SK-N-SH (cell line): ENCODE data around the gene CKAP2. TPM values are rescaled to one million over a fixed set of nuclear protein-coding genes. Genes with fewer than 3 reads are reported as not detected.
A peak's percentile ranks its signal among the peaks of the same experiment; 100 is the strongest.

ENCODE experiments used
- CTCF ChIA-PET: fragments of 300-600, 350-600 bp; formaldehyde crosslinking; extraction: SDS; loops from one replicate; lab custom pipeline; 2021; lab: Yijun Ruan, JAX
- POLR2A ChIA-PET: fragments of 350-600 bp; sonication (Branson Sonifier 250); formaldehyde crosslinking; extraction: SDS; loops from one replicate; lab custom pipeline; 2020; ENCODE audit warnings: antibody characterized with exemption, inconsistent platforms; lab: Yijun Ruan, JAX
- DNase-seq: peaks from one replicate; pipeline ENCODE4 v3.0.0; 2012
- H2AFZ ChIP-seq: fragments of 200-600 bp; sonication (generic); 2 replicates; pipeline ENCODE4 v1.8.1; 2016; ENCODE audit warnings: antibody characterized with exemption, mild to moderate bottlenecking, low read depth
- H3F3A ChIP-seq: fragments of 200-600 bp; sonication (generic); replicated peaks from 2 replicates; pipeline ENCODE3; 2016; ENCODE audit warnings: antibody characterized with exemption, mild to moderate bottlenecking; ENCODE audit not compliant: insufficient read depth
- H3K27ac ChIP-seq, 2 experiments: fragments of 200-500 bp in 1 of 2; fragments of 200-600 bp in 1 of 2; sonication (Bioruptor generic) in 1 of 2; sonication (generic), shearing (Covaris generic) in 1 of 2; 2 replicates each; pipeline versions ENCODE4 v1.5.1 to v1.6.1; 2014 to 2016; ENCODE audit warnings: low read depth in 2 of 2, inconsistent platforms in 1 of 2, low read length in 1 of 2, mild to moderate bottlenecking in 1 of 2, mixed read lengths in 1 of 2
- H3K27me3 ChIP-seq: fragments of 200-600 bp; sonication (generic), shearing (Covaris generic); 2 replicates; pipeline ENCODE4 v1.6.1; 2016; ENCODE audit warnings: mixed run types; ENCODE audit not compliant: insufficient read depth
- H3K36me3 ChIP-seq, 2 experiments: fragments of 200-500 bp in 1 of 2; fragments of 200-600 bp in 1 of 2; sonication (Bioruptor generic) in 1 of 2; sonication (generic) in 1 of 2; replicated peaks in 1 of 2; 2 replicates each; pipeline versions ENCODE3 to v1.5.1; 2014 to 2016; ENCODE audit warnings: low read length in 1 of 2, mild to moderate bottlenecking in 1 of 2; ENCODE audit not compliant: insufficient read depth in 2 of 2, control insufficient read depth in 1 of 2
- H3K4me1 ChIP-seq, 2 experiments: fragments of 200-500 bp in 1 of 2; fragments of 200-600 bp in 1 of 2; sonication (Bioruptor generic) in 1 of 2; sonication (generic), shearing (Covaris generic) in 1 of 2; 2 replicates each; pipeline versions ENCODE4 v1.5.1 to v1.6.1; 2014 to 2016; ENCODE audit warnings: low read depth in 1 of 2, low read length in 1 of 2, mixed run types in 1 of 2; ENCODE audit not compliant: insufficient read depth in 2 of 2, control insufficient read depth in 1 of 2
- H3K4me2 ChIP-seq: fragments of 200-600 bp; sonication (generic), shearing (Covaris generic); 2 replicates; pipeline ENCODE4 v1.6.1; 2017; ENCODE audit warnings: mixed run types
- H3K4me3 ChIP-seq, 2 experiments: fragments of 200-500 bp in 1 of 2; fragments of 200-600 bp in 1 of 2; sonication (Bioruptor generic) in 1 of 2; sonication (generic), shearing (Covaris generic) in 1 of 2; 2 replicates each; pipeline versions ENCODE4 v1.5.1 to v1.8.1; 2014 to 2016; ENCODE audit warnings: low read depth in 2 of 2, inconsistent platforms in 1 of 2, low read length in 1 of 2, mild to moderate bottlenecking in 1 of 2, mixed read lengths in 1 of 2, moderate library complexity in 1 of 2
- H3K79me2 ChIP-seq: fragments of 200-600 bp; sonication (generic); 2 replicates; pipeline ENCODE4 v1.8.1; 2017; ENCODE audit warnings: mild to moderate bottlenecking; ENCODE audit not compliant: insufficient read depth
- H3K9ac ChIP-seq: fragments of 200-600 bp; sonication (generic); 2 replicates; pipeline ENCODE4 v1.6.1; 2017; ENCODE audit warnings: mixed run types
- H3K9me2 ChIP-seq: fragments of 200-600 bp; sonication (generic); 2 replicates; pipeline ENCODE4 v1.6.1; 2017; ENCODE audit warnings: mixed run types
- H3K9me3 ChIP-seq: fragments of 200-600 bp; sonication (generic); 2 replicates; pipeline ENCODE4 v1.6.1; 2017; ENCODE audit warnings: mixed run types, mild to moderate bottlenecking, moderate library complexity
- H4K20me1 ChIP-seq: fragments of 200-600 bp; sonication (generic); 2 replicates; pipeline ENCODE4 v1.6.1; 2017; ENCODE audit warnings: mild to moderate bottlenecking, mixed run types; ENCODE audit not compliant: insufficient read depth
- CTCF ChIP-seq: fragments of 200-600 bp; sonication (generic); IDR thresholded peaks from 2 replicates; pipeline ENCODE4 v1.6.1; 2017; ENCODE audit warnings: antibody characterized with exemption, mild to moderate bottlenecking, moderate library complexity
- EP300 ChIP-seq, 2 experiments: IDR thresholded peaks; 2 replicates each; pipeline versions ENCODE4 v1.4.0 to v1.6.1; 2012; ENCODE audit warnings: borderline replicate concordance in 1 of 2, low read depth in 1 of 2, low read length in 1 of 2
- FOSL2 ChIP-seq: IDR thresholded peaks from 2 replicates; pipeline ENCODE4 v1.4.0; 2012; ENCODE audit warnings: low read depth, mild to moderate bottlenecking, moderate library complexity, borderline replicate concordance
- FOXJ3 ChIP-seq: sonication (generic); formaldehyde crosslinking; IDR thresholded peaks from 2 replicates; pipeline ENCODE4 v1.5.1; 2020; ENCODE audit warnings: mild to moderate bottlenecking, missing genetic modification reagents
- FOXM1 ChIP-seq: IDR thresholded peaks from 2 replicates; pipeline ENCODE4 v1.4.0; 2012; ENCODE audit warnings: low read depth, mild to moderate bottlenecking
- JUND ChIP-seq: IDR thresholded peaks from 2 replicates; pipeline ENCODE4 v1.4.0; 2012
- MAX ChIP-seq: IDR thresholded peaks from 2 replicates; pipeline ENCODE4 v1.4.0; 2012; ENCODE audit warnings: low read depth
- MXI1 ChIP-seq: IDR thresholded peaks from 2 replicates; pipeline ENCODE4 v1.6.1; 2012; ENCODE audit warnings: mild to moderate bottlenecking, low read depth, low read length, improper control_type of control experiment
- NFIC ChIP-seq: IDR thresholded peaks from 2 replicates; pipeline ENCODE4 v1.4.0; 2012; ENCODE audit warnings: borderline replicate concordance
- NRF1 ChIP-seq: IDR thresholded peaks from 2 replicates; pipeline ENCODE4 v1.6.1; 2012; ENCODE audit warnings: low read depth, mild to moderate bottlenecking, low read length
- PBX3 ChIP-seq: IDR thresholded peaks from 2 replicates; pipeline ENCODE4; 2012
- POLR2AphosphoS5 ChIP-seq: IDR thresholded peaks from 2 replicates; pipeline ENCODE4 v1.6.1; 2012; ENCODE audit warnings: low read depth, low read length
- RAD21 ChIP-seq: IDR thresholded peaks from 2 replicates; pipeline ENCODE4 v1.6.1; 2012; ENCODE audit warnings: mild to moderate bottlenecking, low read length
- REST ChIP-seq: IDR thresholded peaks from 2 replicates; pipeline ENCODE4 v1.6.1; 2012; ENCODE audit warnings: mild to moderate bottlenecking, low read depth, low read length, moderate library complexity
- RFX5 ChIP-seq: IDR thresholded peaks from 2 replicates; pipeline ENCODE4 v1.6.1; 2012; ENCODE audit warnings: mild to moderate bottlenecking, improper control_type of control experiment, low read length
- RXRA ChIP-seq: IDR thresholded peaks from 2 replicates; pipeline ENCODE4 v1.4.0; 2012; ENCODE audit warnings: low read depth, mild to moderate bottlenecking, borderline replicate concordance
- TAF1 ChIP-seq: IDR thresholded peaks from 2 replicates; pipeline ENCODE4 v1.6.1; 2012; ENCODE audit warnings: low read depth, mild to moderate bottlenecking, low read length, moderate library complexity, borderline replicate concordance
- YY1 ChIP-seq: IDR thresholded peaks from 2 replicates; pipeline ENCODE4 v1.4.0; 2012; ENCODE audit warnings: low read depth, mild to moderate bottlenecking
- ZBTB33 ChIP-seq: IDR thresholded peaks from 2 replicates; pipeline ENCODE4 v1.4.0; 2012; ENCODE audit warnings: low read depth, borderline replicate concordance
- WGBS: methylation state at CpG from one replicate; pipeline ENCODE4 v1.1.6; 2017; ENCODE audit warnings: low lambda C conversion rate; 5-methylcytosine and 5-hydroxymethylcytosine counted together
- polyA plus RNA-seq, 3 experiments: library from polyadenylated mRNA; depleted of rRNA; stranded (reverse); fragments of >200 nt; gene quantifications; 2 replicates each; pipeline ENCODE4 v1.2.3, GENCODE V29; 2012

CKAP2 gene
- polyA plus RNA-seq, 1 of the 3 experiments (the other 2 are of a cell fraction) = 7.1 TPM

- no peaks in the 10 kb centered on the region for H3F3A ChIP-seq
- H3K9me2 ChIP-seq = no peaks in the 10 kb centered on the region
- ChIA-PET POLR2A (interaction anchor here (0.6 kb wide), 1 partner anchor 8 kb away, joined by 3 read pairs; no protein-coding TSS in a partner anchor), CTCF (interaction anchor here (1.0 to 1.7 kb wide), 4 partner anchors 9 to 746 kb away, joined by 3 to 4 read pairs (median 3); no protein-coding TSS in a partner anchor)
- peaks cover 49% of the 10 kb centered on the region for H3K79me2 ChIP-seq
- peak overlapping the region; percentile 71 for H2AFZ ChIP-seq
- 6% methylated on average over 2 of the region's 37 CpGs for WGBS
- peak overlapping the region; percentile 77 to 92 for H3K27ac ChIP-seq
- no peaks in the 10 kb centered on the region for H3K27me3 ChIP-seq
- H3K4me2 ChIP-seq = peak overlapping the region; percentile 80
- no peak for TF ChIP-seq MAX
- TF ChIP-seq NRF1 = peak; percentile 74
- 0 out of 2 replicates have a peak, but pooled peaks have one; percentile 29 for TF ChIP-seq MXI1
- TF ChIP-seq FOXJ3 (CRISPR knock-in tag) = no peak
- H4K20me1 ChIP-seq = peaks cover 3% of the 10 kb centered on the region; the same call in 1 of the 2 replicates
- DNase-seq = peak; percentile 93
- H3K9me3 ChIP-seq = no peaks in the 10 kb centered on the region
- peak overlapping the region; percentile 82 to 86 for H3K4me3 ChIP-seq
- peak overlapping the region; percentile 66 for H3K9ac ChIP-seq
- H3K4me1 ChIP-seq = peaks cover 7 to 18% of the 10 kb centered on the region in 2 experiments; a peak in 3 of 4 replicates
- H3K36me3 ChIP-seq = peaks cover 3 to 9% of the 10 kb centered on the region in 2 experiments
These were observed 381 bp downstream of the CKAP2 start for GRCh38 chr13:52455677-52456041.

GRCh38 chr13:52459668-52460067 is 4.4 kb downstream of the CKAP2 start:
- Histone ChIP-seq H4K20me1 (peaks cover 3% of the 10 kb centered on the region; the same call in 1 of the 2 replicates), H3K9me3 (no peaks in the 10 kb centered on the region), H3K4me2 (0 out of 2 replicates have a peak overlapping the region, but pooled peaks have one; percentile 17), H3K36me3 (peaks cover 24 to 32% of the 10 kb centered on the region in 2 experiments), H3K27ac (peak overlapping the region in 1 of 2 experiments; percentile 57; a peak in 2 of 4 replicates), H3K9ac (no peak overlapping the region), H2AFZ (no peak overlapping the region), H3F3A (peaks cover 5% of the 10 kb centered on the region), H3K79me2 (peaks cover 89% of the 10 kb centered on the region), H3K4me3 (no peak overlapping the region), H3K27me3 (no peaks in the 10 kb centered on the region), H3K4me1 (peaks cover 4 to 18% of the 10 kb centered on the region in 2 experiments; a peak in 3 of 4 replicates), H3K9me2 (no peaks in the 10 kb centered on the region)
- CTCF ChIA-PET = interaction anchor here (2.4 kb wide), 1 partner anchor 9 kb away, joined by 13 read pairs; no protein-coding TSS in a partner anchor
- no peak for DNase-seq
- WGBS = 46% methylated on average over 6 of the region's 6 CpGs
- POLR2A ChIA-PET = no interaction called here
- no peak for TF ChIP-seq RAD21
- peak; percentile 73 for TF ChIP-seq PBX3
- no peak for TF ChIP-seq POLR2AphosphoS5
- TF ChIP-seq RFX5 = no peak
- TF ChIP-seq NRF1 = no peak
- no peak for TF ChIP-seq YY1
- no peak for TF ChIP-seq MXI1
- peak; percentile 33; the same call in 1 of the 2 replicates for TF ChIP-seq JUND
- no peak for TF ChIP-seq ZBTB33
- no peak for TF ChIP-seq FOXM1
- no peak for TF ChIP-seq REST
- TF ChIP-seq NFIC = peak; percentile 73
- no peak for TF ChIP-seq RXRA
- TF ChIP-seq FOSL2 = peak; percentile 70
- TF ChIP-seq EP300 (IDR thresholded peaks at IDR 0.05; ENCODE audit: borderline replicate concordance in 1 of 2, low read depth in 1 of 2, low read length in 1 of 2) = no peak
- no peak for TF ChIP-seq TAF1
- no peak for TF ChIP-seq CTCF
